Type B pancreatic cell (in vitro differentiated cells): Measurements from ENCODE around the gene FAM120B. TPM values are rescaled to one million over a fixed set of nuclear protein-coding genes. Genes with fewer than 3 reads are reported as not detected.
A peak's percentile ranks its signal among the peaks of the same experiment; 100 is the strongest.

Experiments used
- DNase-seq: peaks from one replicate; pipeline ENCODE4 v3.0.0; 2021; ENCODE audit warnings: mixed read lengths; ENCODE audit not compliant: unreplicated experiment; ENCODE audit errors: extremely low spot score
- H3K27ac Mint-ChIP-seq: 2 replicates; pipeline ENCODE4 v1.8.0; 2021; ENCODE audit warnings: mild to moderate bottlenecking, mixed read lengths
- H3K27me3 Mint-ChIP-seq: 2 replicates; pipeline ENCODE4 v1.8.0; 2021; ENCODE audit warnings: mixed read lengths
- H3K36me3 Mint-ChIP-seq: 2 replicates; pipeline ENCODE4 v1.8.0; 2021; ENCODE audit warnings: mixed read lengths
- H3K4me1 Mint-ChIP-seq: one replicate; pipeline ENCODE4 v1.8.0; 2021; ENCODE audit warnings: mixed read lengths; ENCODE audit not compliant: unreplicated experiment
- H3K4me3 Mint-ChIP-seq: 2 replicates; pipeline ENCODE4 v1.8.0; 2021; ENCODE audit warnings: mild to moderate bottlenecking, mixed read lengths
- H3K9me3 Mint-ChIP-seq: 2 replicates; pipeline ENCODE4 v1.8.0; 2021; ENCODE audit warnings: mixed read lengths
- total RNA-seq: library from RNA; stranded (reverse); gene quantifications from 2 replicates; pipeline ENCODE4 v1.2.1, GENCODE V29; 2021; ENCODE audit warnings: low replicate concordance
- TF ChIP-seq, protein P1 (sequence below): fragments of 200-600 bp; sonication (generic); conservative IDR thresholded peaks from 2 replicates; pipeline ENCODE4 v1.5.0; 2021; ENCODE audit warnings: antibody characterized with exemption, mild to moderate bottlenecking

FAM120B gene
- total RNA-seq, 1 donor from 2014 or later = 40.5 TPM

DNA sequence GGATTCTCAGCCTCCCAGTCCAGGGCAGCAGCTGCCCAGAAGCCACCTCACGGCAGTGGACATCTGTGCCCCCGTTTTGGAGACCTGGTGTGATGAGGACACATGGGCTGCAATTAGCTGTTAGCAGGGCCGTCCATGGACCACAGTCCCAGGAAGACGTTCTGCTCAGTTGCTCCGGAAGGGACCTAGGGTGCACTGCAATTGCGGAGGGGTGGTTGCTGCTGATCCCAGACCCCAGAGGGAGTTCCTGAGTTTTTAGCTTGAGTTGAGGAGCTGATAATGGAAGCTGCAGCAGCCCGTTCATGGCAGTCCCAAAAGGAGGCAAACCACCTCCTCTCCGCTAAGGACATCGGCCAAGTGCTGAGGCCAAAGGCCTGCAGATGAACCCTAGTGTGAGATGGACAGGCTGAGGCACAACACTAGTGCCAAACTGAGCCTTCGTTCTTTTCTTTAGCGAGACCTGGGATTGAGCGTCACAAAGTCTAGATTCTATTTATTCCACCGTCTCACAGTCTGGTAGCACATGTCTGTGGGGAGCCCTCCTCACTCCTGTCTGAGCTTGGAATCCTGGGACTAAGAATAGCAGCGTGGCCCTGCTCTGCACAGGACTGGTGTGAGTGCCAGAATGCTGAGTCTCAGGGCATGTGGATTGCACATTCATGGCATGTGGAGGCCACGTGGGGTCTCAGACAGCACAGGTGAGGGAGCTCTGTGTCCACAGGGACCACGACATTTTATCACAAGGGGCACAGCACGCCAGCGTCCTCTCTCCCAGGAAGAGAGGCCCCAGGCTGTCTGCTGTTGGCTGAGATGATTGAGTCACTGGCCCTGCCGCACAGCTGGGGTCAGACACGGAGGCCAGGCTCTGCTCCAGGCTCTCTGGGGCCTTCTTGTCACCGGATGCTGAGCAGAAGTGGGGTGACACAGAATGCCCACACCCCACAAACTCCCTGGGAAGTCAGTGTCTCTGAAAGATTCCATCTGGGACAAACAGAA, 133.1 kb downstream of the FAM120B start:
- Mint-ChIP-seq H3K4me3 (peak overlapping the region; percentile 48), H3K4me1 (peaks cover 18% of the 10 kb centered on the region)

DNA sequence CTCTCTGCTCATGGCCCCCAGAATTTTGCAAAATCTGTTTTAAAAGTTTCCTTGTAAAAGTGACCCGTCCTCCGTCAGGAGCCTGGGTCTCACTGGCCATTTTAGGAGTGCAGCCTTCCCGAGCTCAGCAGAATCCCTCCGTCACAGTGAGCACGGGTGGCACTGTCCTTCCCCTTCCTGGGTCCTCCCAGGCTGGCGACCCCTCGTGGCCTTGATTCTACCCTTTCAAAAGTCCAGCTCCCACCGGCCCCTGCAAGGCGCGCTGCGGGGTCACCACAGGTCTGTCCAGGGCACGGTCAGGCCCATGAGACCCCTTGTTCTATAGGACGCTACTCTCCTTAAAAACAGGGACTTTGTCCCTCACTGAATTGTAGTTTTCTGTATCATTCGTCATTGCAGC, 133.9 kb downstream of the FAM120B start:
- peak; percentile 45 for DNase-seq
- Mint-ChIP-seq H3K27ac (no peak overlapping the region), H3K4me3 (no peak overlapping the region)

More for the DNA sequence above, 133.1 kb downstream of the FAM120B start:
- Mint-ChIP-seq H3K27me3 (no peaks in the 10 kb centered on the region), H3K27ac (peak overlapping the region; percentile 53), H3K36me3 (peaks cover 5% of the 10 kb centered on the region), H3K9me3 (no peaks in the 10 kb centered on the region)
- peak; percentile 48 for DNase-seq
- TF ChIP-seq, protein P1, sequence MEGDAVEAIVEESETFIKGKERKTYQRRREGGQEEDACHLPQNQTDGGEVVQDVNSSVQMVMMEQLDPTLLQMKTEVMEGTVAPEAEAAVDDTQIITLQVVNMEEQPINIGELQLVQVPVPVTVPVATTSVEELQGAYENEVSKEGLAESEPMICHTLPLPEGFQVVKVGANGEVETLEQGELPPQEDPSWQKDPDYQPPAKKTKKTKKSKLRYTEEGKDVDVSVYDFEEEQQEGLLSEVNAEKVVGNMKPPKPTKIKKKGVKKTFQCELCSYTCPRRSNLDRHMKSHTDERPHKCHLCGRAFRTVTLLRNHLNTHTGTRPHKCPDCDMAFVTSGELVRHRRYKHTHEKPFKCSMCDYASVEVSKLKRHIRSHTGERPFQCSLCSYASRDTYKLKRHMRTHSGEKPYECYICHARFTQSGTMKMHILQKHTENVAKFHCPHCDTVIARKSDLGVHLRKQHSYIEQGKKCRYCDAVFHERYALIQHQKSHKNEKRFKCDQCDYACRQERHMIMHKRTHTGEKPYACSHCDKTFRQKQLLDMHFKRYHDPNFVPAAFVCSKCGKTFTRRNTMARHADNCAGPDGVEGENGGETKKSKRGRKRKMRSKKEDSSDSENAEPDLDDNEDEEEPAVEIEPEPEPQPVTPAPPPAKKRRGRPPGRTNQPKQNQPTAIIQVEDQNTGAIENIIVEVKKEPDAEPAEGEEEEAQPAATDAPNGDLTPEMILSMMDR = no peak

DNA sequence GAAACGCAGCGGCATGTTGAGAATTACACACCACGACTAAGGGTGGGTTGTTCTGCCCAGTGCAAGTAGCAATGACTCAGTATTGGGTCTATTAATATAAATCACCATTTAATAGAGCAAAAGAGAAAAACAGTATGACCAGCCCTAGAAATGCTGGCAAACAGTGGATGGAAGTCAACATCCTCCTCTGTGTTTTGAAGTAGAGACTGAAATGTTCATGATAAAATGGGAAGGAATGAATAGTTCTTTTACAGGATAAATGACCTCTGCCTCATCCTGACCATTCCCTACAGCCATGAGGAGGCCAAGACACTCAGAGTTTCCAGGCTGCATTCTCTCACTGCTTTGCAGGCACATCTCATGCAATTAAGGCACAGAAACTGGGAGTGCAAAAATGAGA, 134.8 kb downstream of the FAM120B start:
- H3K4me3 Mint-ChIP-seq = no peak overlapping the region
- no peaks in the 10 kb centered on the region for H3K27me3 Mint-ChIP-seq
- TF ChIP-seq, protein P1 = no peak
- no peak for DNase-seq
- H3K4me1 Mint-ChIP-seq = peaks cover 18% of the 10 kb centered on the region
- peaks cover 3% of the 10 kb centered on the region for H3K36me3 Mint-ChIP-seq
- H3K27ac Mint-ChIP-seq = no peak overlapping the region
- no peaks in the 10 kb centered on the region for H3K9me3 Mint-ChIP-seq

More for the DNA sequence above, 133.9 kb downstream of the FAM120B start:
- no peaks in the 10 kb centered on the region for H3K9me3 Mint-ChIP-seq
- no peaks in the 10 kb centered on the region for H3K27me3 Mint-ChIP-seq
- TF ChIP-seq, protein P1 = peak; percentile 31
- peaks cover 18% of the 10 kb centered on the region for H3K4me1 Mint-ChIP-seq
- H3K36me3 Mint-ChIP-seq = peaks cover 5% of the 10 kb centered on the region

DNA sequence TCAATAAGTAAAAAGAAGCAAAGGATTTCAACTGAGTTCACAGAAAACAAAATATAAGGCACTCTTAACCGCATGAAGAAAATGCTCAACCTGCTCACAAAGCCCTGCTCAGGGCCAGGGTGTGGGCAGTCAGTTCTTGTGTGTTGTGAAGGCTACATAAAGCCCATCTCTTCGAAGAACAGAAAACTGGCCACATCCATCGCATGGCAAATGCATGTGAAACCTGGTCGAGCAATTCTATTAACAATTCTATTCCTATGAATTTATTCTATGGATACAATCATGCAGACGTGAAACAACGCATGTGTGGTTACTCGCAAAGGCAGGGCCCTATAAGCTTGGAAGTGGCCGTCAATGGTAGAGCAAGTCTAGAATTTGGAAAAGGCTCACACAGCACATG, 136.0 kb downstream of the FAM120B start:
- Mint-ChIP-seq H3K9me3 (no peaks in the 10 kb centered on the region), H3K4me1 (peaks cover 18% of the 10 kb centered on the region), H3K27me3 (peaks cover 2% of the 10 kb centered on the region), H3K4me3 (no peak overlapping the region), H3K36me3 (no peaks in the 10 kb centered on the region), H3K27ac (no peak overlapping the region)
- peak; percentile 37 for DNase-seq
- TF ChIP-seq, protein P1 = no peak

DNA sequence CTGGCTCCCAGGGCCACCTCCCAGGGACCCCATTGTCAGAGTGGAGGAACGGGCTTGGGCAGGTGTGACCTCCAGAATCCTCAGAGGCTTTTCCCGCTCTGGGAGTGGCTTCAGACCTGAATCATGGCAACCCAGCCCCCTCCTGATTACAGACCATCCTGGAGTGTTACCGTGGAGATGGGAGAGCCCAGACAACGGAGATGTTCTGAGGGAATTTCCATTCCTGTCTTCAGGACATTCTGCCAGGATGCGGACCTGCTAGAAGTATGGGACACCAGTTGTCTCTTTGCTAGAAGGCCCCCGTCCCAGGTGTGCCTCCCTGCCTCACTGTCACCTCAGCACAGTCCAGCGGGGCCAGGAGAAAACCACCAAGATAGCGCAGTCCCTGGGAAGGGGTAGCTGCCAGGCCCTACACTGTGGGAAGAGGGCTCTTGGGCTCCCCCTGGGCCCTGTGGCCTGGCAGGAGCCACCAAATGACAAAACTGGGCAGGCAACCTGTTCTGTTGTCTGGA, 136.6 kb downstream of the FAM120B start:
- Mint-ChIP-seq H3K4me3 (no peak overlapping the region), H3K36me3 (no peaks in the 10 kb centered on the region), H3K27me3 (peaks cover 2% of the 10 kb centered on the region), H3K9me3 (no peaks in the 10 kb centered on the region), H3K27ac (no peak overlapping the region), H3K4me1 (peaks cover 13% of the 10 kb centered on the region)
- TF ChIP-seq, protein P1 = no peak
- DNase-seq = peak; percentile 62
